Amniotic epithelial cell (primary cell): ENCODE results near the gene TMPRSS5.
"Not testable (repeated sequence)": the region's sequence is repeated elsewhere in the genome, so short reads cannot be mapped to it uniquely, and the experiment has no call there.

Experiments
- DNase-seq: peaks from one replicate; pipeline ENCODE4 v3.0.0-alpha.2; 2010; ENCODE audit warnings: low read depth

The TMPRSS5 gene

GRCh38 chr11:113705871-113706655, at the start of gene TMPRSS5:
TSS of gene TMPRSS5 (minus strand) at chr11:113706308. CDS start at chr11:113706224, 84 bp downstream.
- DNase-seq, result no peak

GRCh38 chr11:113752932-113753331, 46.8 kb upstream of the TMPRSS5 start:
- DNase-seq, result no peak

GRCh38 chr11:113736323-113736722, 30.2 kb upstream of the TMPRSS5 start:
- peak; percentile 10 for DNase-seq

- DNase-seq, result peak; percentile 68
Observed at GRCh38 chr11:113732092-113732491, 26.0 kb upstream of the TMPRSS5 start.

GRCh38 chr11:113730887-113731726, 25.0 kb upstream of the TMPRSS5 start:
- peak; percentile 74 for DNase-seq

GRCh38 chr11:113729456-113729855, 23.3 kb upstream of the TMPRSS5 start:
- no peak for DNase-seq

GRCh38 chr11:113728814-113729213, 22.7 kb upstream of the TMPRSS5 start:
- no peak for DNase-seq

- peak; percentile 13 for DNase-seq
Observed at GRCh38 chr11:113725913-113726312, 19.8 kb upstream of the TMPRSS5 start.

GRCh38 chr11:113725407-113725806, 19.3 kb upstream of the TMPRSS5 start:
- no peak for DNase-seq

GRCh38 chr11:113724778-113725177, 18.7 kb upstream of the TMPRSS5 start:
- no peak for DNase-seq

- DNase-seq, result no peak
Observed at GRCh38 chr11:113723787-113724186, 17.7 kb upstream of the TMPRSS5 start.

- no peak for DNase-seq
Observed at GRCh38 chr11:113722934-113723333, 16.8 kb upstream of the TMPRSS5 start.

GRCh38 chr11:113722221-113722620, 16.1 kb upstream of the TMPRSS5 start:
- no peak for DNase-seq

GRCh38 chr11:113721462-113722066, 15.5 kb upstream of the TMPRSS5 start:
- DNase-seq, result peak; percentile 60

GRCh38 chr11:113720478-113720877, 14.4 kb upstream of the TMPRSS5 start:
- DNase-seq, result not testable (repeated sequence)

- DNase-seq, result no peak
Observed at GRCh38 chr11:113715882-113716625, 9.9 kb upstream of the TMPRSS5 start.

GRCh38 chr11:113715273-113715672, 9.2 kb upstream of the TMPRSS5 start:
- DNase-seq, result no peak

- no peak for DNase-seq
Observed at GRCh38 chr11:113710989-113711388, 4.9 kb upstream of the TMPRSS5 start.

GRCh38 chr11:113703551-113703950, 2.6 kb downstream of the TMPRSS5 start:
- not testable (repeated sequence) for DNase-seq

GRCh38 chr11:113701491-113701890, 4.6 kb downstream of the TMPRSS5 start:
- no peak for DNase-seq

- no peak for DNase-seq
Observed at GRCh38 chr11:113698515-113698914, 7.6 kb downstream of the TMPRSS5 start.
